Activated T-cell treated with anti-CD3 and anti-CD28 coated beads, Interleukin-2, amount 50 U/mL, for 48 hours (primary cell): ENCODE data around the gene MSANTD3.
"Not testable (repeated sequence)": the region's sequence is repeated elsewhere in the genome, so short reads cannot be mapped to it uniquely, and the experiment has no call there.

Experiments used
- DNase-seq, 2 experiments: peaks; one replicate each; pipeline ENCODE4 v3.0.0-alpha.2; 2020

MSANTD3 gene

DNA sequence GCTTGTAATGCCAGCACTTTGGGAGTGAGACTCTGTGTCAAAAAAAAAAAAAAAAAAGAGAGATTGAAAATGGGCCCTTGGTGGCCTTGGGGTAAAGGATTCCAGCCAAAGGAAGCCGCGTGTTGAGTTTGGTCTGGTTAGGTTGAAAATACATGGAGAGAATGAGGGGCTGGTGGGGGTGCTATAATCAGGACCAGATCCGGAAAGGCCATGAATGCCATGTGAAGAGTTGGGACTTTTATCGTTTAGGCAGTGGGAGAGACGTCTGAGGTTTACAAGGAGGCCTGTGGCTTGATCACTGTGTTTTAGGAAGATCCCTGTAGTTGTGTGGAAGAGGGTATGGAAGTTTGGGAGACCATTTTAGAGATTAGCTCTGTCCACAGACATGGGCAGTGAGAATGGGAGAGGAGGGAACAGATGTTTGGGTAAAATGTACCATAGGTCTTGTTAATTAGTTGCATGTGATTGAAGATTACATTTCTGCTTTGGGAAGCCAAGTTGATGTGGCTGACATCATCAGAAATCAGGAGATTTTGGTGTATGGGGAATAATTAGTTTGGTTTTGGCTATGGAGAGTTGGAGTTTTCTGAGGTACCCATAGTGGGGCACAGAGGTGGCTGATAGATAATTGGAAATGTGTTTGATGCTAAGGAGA, 3.5 kb downstream of the MSANTD3 start:
- no peak for DNase-seq

DNA sequence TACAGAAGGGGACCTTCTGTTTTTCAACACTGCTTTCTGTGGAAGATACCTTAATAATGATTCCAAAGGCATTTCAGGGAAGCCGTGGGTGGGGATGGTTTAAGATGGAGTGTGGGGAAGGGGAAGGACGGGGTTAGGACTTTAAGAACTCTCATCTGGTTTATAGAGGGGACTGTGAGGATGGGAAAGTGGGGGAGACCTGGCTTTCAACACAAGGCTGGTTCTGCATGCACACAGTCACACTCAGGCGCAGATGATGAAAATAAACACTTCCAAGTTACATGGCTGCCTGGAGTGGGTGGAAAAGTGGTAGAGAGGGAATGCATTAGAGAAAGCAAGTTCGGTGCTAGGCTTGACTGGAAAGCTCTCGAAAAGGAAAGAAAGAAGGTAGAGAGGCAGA, 4.9 kb downstream of the MSANTD3 start:
- no peak for DNase-seq

DNA sequence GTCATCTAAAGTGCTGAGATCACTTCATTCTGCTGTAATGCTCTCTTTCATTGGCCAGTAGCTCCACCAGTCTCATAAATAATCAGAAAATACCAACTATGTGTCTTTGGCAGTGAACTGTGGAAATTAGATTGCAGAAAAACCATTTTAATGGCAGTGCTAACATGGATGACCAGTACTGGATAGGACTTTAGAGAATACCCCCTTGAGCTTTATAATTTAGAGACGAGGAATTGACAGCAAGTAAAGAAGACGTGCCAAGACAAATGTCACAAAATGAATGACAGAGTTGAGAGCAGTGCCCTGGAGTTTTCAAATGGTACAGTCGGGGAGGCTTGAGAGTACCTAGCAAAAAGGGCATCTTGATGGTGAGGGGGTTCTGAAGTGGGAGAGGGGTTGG, 5.8 kb downstream of the MSANTD3 start:
- no peak for DNase-seq

DNA sequence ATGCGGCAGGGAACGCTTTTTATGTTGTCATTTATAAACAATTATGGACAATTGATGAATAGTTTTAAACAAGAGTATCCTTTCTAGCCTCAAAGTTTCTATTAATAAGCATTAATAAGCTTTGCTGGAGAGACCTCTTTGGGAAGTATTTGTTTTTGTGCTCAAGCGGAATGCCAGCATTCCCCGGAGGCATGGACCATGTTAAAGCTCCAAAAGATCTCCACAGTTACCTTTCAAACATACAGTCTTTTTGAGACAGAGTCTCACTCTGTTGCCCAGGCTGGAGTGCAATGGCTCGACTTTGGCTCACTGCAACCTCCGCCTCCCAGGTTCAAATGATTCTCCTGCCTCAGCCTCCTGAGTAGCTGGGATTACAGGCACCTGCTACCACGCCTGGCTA, 9.6 kb downstream of the MSANTD3 start:
- no peak for DNase-seq

DNA sequence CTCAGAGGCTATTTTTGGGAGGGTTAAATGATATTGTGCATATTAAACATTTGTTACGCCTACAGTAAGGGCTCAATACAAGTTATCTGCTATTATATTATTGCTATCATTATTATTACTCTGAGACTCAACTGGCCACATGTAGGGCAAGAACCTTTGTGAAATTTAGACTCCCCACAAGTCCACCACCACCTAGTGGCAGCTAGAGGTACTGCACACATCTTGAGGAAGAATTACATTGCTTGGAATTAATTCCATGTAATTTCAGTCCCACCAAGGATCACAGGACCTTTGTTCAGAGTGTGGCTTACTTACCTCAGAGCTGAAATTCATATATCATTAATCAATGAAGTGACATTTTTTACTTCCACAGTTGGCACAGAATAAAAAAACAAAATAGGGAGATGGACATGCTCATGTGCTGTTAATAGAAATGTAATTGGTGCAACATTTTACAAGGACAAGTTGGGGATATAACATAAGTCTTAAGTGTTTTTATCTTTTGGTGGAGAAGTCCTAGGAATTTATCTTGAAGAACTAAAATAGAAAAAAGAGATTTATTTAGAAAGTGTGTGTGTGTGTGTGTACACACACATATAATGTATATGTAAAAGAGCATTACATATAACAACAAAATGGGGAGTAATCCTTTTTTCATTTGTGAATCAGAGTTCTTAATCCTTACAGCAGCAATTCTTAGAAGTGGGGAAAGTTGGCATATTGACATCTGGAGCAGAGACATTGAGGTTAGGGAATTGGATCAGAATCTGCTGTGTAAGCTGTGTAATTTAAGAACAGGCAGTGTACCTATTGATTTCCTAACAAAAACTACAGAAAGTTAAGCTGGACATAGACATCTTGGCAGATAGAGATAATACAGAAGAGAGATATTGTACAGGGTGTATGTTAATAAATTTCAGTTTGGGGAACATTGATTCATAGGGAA, 11.2 kb downstream of the MSANTD3 start:
- peak; percentile 69 to 74 for DNase-seq

DNA sequence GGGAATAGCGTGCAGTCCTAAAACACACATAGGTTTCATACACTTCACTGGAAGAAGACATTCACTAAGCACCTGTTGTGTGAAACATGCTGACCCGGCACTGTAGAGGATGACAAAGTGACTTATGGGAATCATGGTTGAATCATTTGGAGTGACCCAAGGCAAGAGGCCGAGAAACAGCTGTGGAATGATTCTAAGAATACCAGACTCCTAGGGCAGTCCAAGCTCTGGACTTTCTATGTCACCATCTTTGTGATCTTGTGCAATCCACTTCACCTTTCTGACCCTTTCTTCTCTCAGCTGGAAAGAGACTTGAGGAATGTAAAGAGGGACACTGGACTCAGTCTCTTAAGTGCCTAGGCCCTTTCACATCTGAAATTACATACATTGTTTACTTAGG, 13.1 kb downstream of the MSANTD3 start:
- DNase-seq = no peak

DNA sequence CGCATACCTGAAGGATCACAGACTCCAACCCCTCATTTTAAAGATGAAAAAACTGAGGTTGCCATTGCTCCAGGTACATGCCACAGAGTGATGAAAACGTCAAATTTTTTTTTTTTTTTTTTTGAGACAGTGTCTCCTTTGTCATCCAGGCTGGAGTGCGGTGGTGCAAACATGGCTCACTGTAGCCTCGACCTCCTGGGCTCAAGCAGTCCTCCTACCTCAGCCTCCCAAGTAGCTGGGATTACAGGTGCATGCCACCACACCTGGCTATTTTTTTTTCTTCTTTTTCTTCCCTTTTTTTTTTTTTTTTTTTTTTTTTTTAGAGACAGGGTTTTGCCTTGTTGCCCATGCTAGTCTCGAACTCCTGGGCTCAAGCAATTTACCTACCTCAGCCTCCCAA, 13.5 kb downstream of the MSANTD3 start:
- DNase-seq = not testable (repeated sequence)

DNA sequence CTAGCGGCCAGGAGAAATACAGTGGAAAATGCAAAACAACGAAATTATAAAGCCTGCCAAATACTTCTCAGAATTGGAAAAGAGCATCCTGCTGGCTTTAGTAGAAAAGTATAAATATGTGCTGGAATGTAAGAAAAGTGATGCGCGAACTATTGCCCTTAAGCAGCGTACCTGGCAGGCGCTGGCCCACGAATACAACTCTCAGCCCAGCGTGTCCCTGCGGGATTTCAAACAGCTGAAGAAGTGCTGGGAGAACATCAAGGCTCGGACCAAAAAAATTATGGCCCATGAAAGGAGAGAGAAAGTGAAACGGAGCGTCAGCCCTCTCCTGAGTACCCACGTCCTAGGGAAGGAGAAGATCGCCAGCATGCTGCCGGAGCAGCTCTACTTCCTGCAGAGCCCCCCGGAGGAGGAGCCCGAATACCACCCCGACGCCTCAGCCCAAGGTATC, 15.0 kb downstream of the MSANTD3 start:
- DNase-seq = no peak

DNA sequence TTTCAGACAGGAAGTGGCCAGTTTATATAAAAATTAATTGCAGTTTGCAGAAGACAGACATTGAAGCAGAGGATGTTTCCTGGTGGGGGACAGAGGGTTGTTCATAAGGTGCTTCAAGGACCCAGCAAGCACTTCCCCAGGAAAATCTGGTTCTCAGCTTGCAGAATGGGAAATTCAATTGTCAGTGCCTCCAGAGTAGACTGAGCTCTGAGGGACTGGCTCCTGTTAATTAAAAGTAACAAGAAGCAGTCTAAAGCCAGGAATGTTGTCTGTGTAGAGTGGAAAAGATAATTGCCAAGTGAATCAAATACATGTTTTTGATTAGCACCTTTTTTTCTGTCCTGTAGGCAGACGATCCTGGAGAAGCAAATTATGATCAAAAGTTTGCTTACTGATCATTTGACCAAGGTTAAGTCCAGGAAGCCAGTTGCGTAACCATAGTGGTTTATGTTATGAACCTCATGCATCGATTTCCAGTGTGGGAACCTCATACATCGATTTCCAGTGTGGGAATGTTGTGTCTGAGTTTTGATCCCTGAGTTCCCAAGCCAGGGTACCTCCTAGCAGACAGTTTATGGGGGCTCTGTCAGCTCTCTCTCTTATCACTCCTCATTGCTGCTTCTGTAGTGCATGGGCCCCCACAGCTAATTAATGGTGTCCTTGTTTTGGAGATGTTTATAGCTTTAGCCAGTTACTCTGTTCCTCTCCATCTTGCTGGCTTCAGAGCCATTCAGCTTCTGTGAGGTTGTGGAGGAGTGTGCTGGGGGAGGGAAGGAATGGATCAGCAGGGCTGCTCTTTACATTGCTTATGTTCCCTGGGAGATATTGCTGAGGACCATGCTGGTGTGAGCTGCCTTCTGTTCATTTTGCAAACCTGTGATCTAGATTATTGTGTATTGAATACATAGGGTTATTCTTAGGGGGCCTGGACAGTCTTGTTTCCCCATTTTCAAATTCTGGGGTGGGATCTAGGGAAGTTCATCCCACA, 17.1 kb downstream of the MSANTD3 start:
- no peak for DNase-seq

DNA sequence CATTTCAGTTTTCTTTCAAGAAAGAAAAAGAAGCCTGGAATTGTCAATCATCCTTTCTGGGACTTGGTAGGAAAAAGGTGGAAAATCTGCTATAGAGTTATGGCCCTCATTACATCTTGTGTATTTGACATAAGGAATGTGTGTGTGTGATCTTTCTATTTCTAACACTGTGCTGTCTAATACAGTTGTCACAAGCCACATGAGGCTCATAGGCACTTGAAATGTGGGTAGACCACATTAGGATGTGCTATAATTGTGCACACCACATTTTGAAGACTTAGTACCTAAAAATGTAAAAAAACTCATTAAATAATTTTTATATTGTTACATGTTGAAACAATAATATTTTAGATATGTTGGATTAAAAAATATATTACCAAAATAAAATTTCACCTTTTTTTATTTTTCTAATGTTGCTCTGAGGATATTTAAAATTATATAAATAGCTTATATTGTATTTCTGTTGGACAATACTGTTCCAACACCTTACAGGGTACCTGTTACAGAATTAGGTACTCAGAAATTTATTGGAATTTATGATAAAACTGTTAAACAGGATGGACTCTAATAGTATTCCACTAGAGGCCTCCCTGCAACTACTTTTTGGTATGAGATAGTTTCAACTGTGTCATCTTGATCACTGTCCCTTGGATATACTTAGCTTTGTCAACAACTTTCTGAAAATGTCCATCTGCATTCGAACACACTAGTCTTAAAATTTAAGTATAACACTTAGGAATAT, 18.4 kb downstream of the MSANTD3 start:
- DNase-seq = no peak

DNA sequence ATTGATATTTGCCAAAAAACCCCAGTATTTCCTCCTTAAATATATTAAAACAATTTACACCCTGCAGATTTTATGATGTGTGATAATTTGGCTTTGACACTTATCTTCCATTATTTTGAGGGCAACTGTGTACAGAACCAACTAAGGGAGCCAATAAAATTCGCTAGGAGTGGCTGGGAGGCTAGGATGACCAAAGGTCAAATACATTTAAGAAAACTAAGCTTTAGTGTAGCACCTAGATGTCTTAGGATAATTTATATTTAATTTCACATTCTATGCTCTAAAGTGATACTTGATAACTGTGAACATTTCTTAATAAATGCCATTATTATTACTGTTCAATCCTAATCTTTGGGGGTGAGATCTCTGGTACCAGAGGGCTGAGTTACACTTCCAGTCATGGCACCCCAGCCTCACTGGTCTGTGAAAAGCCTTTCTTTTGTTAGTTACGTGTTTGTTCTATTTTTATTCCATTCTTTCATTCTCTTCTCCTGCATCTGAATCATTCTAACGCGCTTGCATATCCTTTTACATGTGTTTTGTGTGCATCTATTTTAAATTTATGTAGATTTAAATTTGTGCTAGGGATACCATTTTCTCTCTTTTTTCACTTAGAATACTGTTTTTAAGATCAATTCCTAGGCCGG, 19.1 kb downstream of the MSANTD3 start:
- no peak for DNase-seq

DNA sequence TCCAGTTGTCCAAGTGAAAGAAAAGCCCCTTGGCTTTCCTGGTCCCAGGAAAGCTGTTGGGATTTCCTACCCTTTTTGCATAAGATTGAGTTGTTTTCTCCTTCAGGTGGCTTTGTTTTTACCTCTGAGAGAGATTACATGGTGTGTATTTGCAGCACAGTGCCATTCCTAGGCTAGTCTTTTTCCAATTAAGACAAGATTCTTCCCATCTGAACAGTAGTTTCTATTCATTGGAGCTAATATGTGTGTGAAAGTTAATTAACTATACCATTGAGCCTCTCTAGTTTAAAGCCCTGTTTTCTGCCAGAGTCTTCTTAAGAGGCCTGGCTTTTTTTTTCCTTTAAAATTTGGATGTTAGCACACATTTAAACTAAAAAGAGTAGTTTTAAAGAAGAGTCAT, 20.1 kb downstream of the MSANTD3 start:
- DNase-seq = no peak

DNA sequence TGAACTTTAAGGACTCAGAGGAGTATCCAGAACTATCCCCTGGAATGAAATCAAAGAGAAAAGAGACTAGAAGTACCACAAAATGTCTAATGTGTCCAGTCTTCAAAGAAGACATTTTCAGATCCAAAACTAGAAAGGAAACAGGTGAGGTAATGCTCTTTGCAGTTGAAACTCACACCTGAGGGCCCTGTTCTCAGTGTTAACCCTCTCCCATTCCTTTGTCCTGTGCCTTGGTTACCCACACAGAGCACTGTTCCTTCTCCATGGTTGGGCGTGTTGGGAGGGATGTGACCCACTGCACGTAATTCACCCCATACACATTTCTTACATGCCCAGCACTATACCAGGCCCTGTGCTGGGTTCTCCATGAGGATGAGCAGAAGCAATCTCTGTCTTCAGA, 21.3 kb downstream of the MSANTD3 start:
- DNase-seq = no peak

DNA sequence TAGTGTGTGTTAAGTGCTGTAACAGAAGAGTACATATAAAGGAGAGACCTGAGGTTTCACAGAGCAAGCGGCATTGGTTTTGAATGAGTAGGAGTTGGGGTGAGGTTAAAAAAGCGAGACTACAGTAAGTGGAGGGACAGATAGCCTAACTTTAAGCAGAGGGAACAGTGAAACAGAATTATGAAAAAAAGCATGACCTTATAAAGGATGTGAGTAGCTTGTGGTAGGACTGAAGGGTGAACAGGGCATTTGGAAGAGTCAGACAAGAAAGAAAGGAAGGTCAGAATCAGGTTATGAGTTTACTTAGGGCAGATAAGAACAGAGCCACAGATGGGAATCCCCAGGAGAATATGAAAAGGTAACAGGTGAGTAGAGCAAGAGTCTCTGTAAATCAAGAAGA, 22.5 kb downstream of the MSANTD3 start:
- no peak for DNase-seq

DNA sequence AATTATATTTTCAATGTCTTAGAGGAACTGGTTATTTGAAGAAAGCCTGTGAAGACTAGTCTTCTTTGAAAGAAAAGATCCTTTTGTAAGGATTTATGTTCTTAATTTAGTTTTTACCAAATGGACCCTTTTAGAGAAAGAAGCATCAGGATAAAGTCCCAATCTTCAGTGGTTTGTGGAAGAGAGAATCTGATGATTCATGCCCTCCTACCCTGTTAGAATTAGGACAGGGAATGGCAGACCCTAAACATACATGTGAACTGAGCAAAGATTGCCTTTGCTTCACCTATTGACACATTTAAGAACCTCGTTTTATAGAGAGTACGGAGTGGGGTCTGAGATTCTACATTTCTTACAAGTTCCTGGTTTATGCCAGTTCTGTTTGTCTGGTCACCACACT, 26.0 kb downstream of the MSANTD3 start:
- DNase-seq = no peak

DNA sequence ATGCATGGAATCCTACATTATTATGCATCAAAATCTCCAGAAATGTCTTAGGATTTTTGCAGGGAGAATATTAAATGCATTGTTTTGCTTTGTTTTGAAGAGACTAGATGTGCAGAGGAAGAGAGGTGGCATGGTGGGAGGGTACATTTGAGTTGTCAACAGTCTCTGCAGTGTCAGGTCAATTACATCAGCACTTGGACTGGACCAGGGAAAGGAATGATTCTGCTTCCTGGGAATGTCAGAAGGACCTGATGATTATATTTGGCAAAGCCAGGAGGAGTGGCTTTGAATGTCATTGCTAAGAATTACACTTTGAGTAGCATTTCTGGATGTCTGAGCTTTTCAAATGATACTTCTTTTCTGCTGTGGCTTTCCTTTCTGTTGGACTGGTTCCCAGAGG, 28.5 kb downstream of the MSANTD3 start:
- DNase-seq = no peak

DNA sequence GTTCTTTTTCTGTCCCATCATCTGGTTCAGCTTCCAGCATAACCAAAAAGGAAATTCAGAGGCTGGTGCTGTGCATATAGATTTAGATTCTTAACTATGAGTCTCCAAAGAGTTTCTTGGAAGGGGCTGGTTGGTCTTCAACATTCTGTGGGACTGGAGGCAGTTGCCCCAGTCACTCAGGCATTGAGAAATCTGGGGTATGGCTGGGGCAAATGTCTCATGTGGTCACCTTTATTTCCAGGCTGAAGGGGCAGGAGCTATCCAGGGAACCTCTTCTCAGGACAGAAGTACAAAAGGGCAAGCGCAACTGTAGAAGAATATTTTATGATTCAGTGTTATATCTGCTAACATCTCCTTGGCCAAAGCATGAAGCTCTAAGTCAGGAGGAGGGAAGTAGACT, 30.6 kb downstream of the MSANTD3 start:
- no peak for DNase-seq

DNA sequence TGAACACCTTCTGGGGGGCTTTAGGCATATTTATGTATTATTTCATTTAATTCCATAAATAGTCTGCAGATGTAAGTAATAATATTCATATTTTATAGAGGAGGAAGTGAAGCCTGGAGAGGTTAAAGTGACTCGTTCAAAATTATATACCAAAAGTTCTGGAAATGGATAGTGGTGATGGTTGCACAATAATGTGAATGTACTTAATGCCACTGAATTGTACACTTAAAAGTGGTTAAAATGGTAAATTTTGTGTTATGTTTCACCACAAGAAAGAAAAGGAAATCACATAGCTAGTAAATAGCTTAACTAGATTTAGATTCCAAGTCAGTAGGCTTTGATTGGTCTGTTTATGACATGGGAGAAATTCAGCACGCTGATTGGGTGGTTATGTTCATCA, 33.0 kb downstream of the MSANTD3 start:
- no peak for DNase-seq

DNA sequence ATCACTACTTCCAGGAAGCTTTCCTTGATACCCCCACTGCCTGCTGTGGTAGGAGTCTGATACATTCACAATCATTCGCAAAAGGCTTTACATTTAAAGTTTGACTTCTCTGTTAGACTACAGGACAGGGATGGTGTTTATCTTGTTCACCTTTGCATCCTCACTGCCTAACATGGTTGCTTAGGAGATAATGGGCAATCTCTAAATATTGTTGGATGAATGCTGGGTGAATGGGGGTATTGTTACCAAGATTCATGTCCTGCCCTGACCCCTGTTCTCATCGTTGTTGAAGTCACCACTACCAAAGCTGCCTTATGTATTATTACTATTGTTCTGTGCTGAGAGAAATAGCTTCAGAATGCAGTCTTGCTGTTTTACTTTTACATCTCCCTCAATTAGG, 38.3 kb downstream of the MSANTD3 start:
- no peak for DNase-seq

DNA sequence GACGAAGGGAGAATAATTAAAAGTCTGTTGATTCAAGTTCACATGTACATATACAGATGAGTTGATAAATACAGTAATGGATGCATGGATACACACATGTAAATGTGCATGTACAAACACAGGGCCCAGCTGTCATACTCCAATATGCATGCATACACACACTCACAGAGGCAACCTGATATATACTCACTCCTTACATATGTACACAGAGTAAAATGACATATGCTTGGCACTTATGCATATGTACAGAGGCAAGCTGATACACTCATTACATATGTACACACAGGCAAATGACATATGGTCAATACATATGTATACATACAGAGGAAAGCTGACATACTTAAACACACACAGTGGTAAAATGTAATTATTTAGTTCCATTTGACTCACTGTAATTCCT, 38.8 kb downstream of the MSANTD3 start:
- no peak for DNase-seq

DNA sequence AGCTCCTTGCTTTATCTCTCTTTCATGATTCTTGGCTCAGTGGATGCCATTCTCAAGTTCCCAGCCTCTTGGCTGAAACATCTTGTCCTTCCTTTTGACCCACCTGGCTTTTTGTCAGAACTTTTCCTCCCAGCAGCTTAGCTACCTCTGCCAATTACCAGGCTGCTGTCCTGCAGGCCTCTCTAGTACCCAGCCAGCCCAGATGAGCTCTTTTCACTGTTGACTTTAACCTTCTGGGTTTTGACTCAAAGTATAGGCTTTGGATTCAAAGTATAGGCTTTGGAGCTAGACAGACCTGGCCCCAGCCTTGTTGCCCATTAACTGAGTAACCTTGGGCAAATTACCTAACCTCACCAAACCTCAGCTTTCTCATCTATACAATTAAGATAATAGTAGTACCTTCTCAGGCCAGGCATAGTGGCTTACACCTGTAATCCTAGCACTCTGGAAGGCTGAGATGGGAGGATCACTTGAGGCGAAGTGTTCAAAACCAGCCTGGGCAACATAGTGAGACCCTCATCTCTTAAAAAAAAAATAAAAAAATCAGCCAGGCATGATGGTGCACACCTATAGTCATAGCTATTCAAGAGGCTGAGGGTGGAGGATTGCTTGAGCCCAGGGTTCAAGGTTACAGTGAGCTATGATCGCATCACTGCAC, 39.4 kb downstream of the MSANTD3 start:
- DNase-seq = no peak
